DND-41 (cell line): Measurements from ENCODE around the gene OGFOD2.

Source experiments
- CTCF ChIP-seq: IDR thresholded peaks from 2 replicates; pipeline ENCODE4 v1.5.1; 2012; ENCODE audit warnings: borderline replicate concordance, low read length, moderate library complexity, mild to moderate bottlenecking; ENCODE audit not compliant: poor library complexity, severe bottlenecking; ENCODE audit errors: extremely low read depth
- EZH2 ChIP-seq: IDR thresholded peaks from 3 replicates; pipeline ENCODE4 v1.6.1; 2012; ENCODE audit warnings: borderline replicate concordance, low read depth, mild to moderate bottlenecking, moderate library complexity, low read length, inconsistent platforms; ENCODE audit not compliant: severe bottlenecking

- TF ChIP-seq CTCF: peak; percentile 15
- no peak for TF ChIP-seq EZH2
Measured at GRCh38 chr12:122989225-122989839, 14.3 kb downstream of the OGFOD2 start.
